Epithelial cell of proximal tubule (primary cell): ENCODE data around the gene TTC32. TPM values are rescaled to one million over a fixed set of nuclear protein-coding genes. Genes with fewer than 3 reads are reported as not detected.
"Not testable (repeated sequence)": the region's sequence is repeated elsewhere in the genome, so short reads cannot be mapped to it uniquely, and the experiment has no call there.

Source experiments
- DNase-seq: peaks from one replicate; pipeline ENCODE4 v3.0.0-alpha.2; 2011; ENCODE audit warnings: low read depth
- H3K4me3 ChIP-seq: 2 replicates; pipeline ENCODE4 v1.5.1; 2011; ENCODE audit warnings: low read depth, mild to moderate bottlenecking, low read length
- total RNA-seq: library from RNA; depleted of rRNA; stranded (reverse); fragments of >200 nt; gene quantifications from 2 replicates; pipeline ENCODE4 v1.2.3, GENCODE V29; 2015
- TF ChIP-seq, protein P1 (sequence below): conservative IDR thresholded peaks from 2 replicates; pipeline ENCODE4 v1.5.1; 2012; ENCODE audit warnings: low read depth, mild to moderate bottlenecking, low read length

The TTC32 gene
- total RNA-seq, 1 donor from 2014 or later, result 6.5 TPM

- H3K4me3 ChIP-seq, result no peak overlapping the region
- no peak for DNase-seq
- TF ChIP-seq, protein P1, sequence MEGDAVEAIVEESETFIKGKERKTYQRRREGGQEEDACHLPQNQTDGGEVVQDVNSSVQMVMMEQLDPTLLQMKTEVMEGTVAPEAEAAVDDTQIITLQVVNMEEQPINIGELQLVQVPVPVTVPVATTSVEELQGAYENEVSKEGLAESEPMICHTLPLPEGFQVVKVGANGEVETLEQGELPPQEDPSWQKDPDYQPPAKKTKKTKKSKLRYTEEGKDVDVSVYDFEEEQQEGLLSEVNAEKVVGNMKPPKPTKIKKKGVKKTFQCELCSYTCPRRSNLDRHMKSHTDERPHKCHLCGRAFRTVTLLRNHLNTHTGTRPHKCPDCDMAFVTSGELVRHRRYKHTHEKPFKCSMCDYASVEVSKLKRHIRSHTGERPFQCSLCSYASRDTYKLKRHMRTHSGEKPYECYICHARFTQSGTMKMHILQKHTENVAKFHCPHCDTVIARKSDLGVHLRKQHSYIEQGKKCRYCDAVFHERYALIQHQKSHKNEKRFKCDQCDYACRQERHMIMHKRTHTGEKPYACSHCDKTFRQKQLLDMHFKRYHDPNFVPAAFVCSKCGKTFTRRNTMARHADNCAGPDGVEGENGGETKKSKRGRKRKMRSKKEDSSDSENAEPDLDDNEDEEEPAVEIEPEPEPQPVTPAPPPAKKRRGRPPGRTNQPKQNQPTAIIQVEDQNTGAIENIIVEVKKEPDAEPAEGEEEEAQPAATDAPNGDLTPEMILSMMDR, result no peak
These were observed 35.2 kb upstream of the TTC32 start for GRCh38 chr2:19937004-19937403.

DNA sequence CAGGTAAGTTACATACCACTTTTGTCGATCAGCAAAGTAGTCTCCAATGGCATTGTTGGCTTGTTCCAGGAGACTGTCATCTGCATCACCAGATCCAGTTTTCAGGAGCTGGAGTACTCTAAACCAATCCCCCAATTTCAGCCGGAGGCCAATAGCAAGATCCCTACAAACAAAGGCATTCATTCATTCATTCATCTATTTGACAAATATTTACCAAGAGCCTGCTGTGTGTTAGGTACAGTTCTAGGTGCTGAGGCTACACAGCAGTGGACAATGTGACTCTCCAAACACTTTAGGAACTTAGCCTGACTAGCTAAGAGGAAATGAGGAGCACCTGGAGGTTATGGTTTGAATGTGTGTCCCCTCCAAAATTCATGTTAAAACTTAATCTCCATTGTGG, 34.4 kb upstream of the TTC32 start:
- TF ChIP-seq, protein P1, result no peak
- H3K4me3 ChIP-seq, result no peak overlapping the region
- DNase-seq, result no peak

DNA sequence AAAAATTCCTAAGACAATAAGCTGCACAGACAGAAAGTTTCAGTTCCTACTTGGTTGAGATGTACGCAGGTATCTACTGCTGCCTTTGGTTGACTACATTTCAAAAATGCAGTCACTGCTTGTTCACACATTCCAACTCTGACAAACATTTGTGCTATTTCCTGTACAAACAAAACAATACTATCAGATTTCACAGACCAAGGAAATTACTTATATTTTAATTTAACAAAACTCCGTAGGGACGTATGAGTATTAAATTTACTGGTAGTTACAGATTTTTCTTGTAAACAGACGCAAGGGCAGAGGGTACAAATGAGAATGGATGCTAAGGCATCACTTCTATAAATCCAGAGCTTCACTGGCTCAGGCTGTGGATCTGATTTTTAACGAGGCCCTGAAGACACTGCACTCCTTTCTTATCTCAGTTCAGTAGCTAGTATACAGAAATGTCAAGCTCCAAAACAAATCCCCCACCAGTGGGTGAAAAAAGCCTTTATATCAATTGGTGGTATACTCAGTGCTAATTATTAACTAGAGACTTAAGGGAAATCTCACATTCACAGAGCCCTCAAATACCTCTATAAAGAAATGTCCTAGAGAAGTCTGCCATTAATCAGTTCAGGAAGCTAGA, 31.7 kb upstream of the TTC32 start:
- peak; percentile 82 for DNase-seq
- TF ChIP-seq, protein P1, result no peak
- no peak overlapping the region for H3K4me3 ChIP-seq

DNA sequence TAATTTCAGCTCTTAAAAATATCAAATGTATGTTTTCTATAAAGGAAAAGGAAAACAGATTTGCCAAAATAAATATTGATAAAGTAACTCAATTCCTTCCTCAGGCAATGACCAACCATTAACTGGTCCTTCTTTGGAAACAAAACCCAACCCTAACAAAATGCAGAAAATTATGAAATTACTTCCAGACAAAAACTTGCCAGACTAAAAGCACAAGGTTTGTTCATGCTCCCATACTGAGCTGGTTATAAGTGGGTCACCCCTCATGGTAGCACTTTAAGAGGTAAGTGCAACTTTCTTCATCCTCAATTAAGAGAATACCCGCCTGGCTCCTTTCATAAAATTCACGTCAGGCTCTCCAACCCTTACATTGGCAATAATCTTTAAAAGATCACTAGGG, 31.1 kb upstream of the TTC32 start:
- TF ChIP-seq, protein P1, result no peak
- H3K4me3 ChIP-seq, result no peak overlapping the region
- no peak for DNase-seq

GRCh38 chr2:19929226-19929625, 27.4 kb upstream of the TTC32 start:
- no peak overlapping the region for H3K4me3 ChIP-seq
- no peak for DNase-seq
- TF ChIP-seq, protein P1, result no peak

DNA sequence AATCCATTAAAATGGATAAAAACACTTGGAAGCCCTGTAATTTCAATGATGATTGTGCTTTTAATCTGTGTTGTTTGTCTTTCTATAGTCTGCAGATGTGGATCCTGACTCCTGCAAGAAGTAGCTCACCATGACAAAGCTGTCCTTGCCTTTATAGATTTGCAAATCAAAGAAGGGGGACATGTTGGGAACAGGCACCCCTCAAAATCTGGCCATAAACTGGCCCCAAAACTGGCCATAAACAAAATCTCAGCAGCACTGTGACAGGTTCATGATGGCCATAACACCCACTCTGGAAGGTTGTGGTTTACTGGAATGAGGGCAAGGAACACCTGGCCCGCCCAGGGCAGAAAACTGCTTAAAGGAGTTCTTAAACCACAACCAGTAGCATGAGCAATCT, 26.0 kb upstream of the TTC32 start:
- not testable (repeated sequence) for H3K4me3 ChIP-seq, DNase-seq

GRCh38 chr2:19924526-19924925, 22.7 kb upstream of the TTC32 start:
- not testable (repeated sequence) for H3K4me3 ChIP-seq, DNase-seq

GRCh38 chr2:19922188-19922587, 20.4 kb upstream of the TTC32 start:
- not testable (repeated sequence) for H3K4me3 ChIP-seq, DNase-seq
